GM12892 (cell line): Measurements from ENCODE around the gene SUN3.

Experiments
- DNase-seq: peaks from one replicate; pipeline ENCODE4 v3.0.0; 2011; ENCODE audit not compliant: insufficient read length
- FAIRE-seq: peaks from 2 replicates; lab custom pipeline; 2011; peaks lifted over from hg19 to GRCh38; lab: Jason Lieb, UNC
- POLR2A ChIP-seq: IDR thresholded peaks from 2 replicates; pipeline ENCODE4 v1.6.1; 2011; ENCODE audit warnings: low read depth, low read length, control low read depth
- POLR2AphosphoS5 ChIP-seq: IDR thresholded peaks from 2 replicates; pipeline ENCODE4 v1.6.1; 2011; ENCODE audit warnings: low read depth, low read length, control low read depth
- TAF1 ChIP-seq: IDR thresholded peaks from 2 replicates; pipeline ENCODE4 v1.6.1; 2011; ENCODE audit warnings: low read depth, mild to moderate bottlenecking, control low read depth, low read length, borderline replicate concordance

SUN3 gene

DNA sequence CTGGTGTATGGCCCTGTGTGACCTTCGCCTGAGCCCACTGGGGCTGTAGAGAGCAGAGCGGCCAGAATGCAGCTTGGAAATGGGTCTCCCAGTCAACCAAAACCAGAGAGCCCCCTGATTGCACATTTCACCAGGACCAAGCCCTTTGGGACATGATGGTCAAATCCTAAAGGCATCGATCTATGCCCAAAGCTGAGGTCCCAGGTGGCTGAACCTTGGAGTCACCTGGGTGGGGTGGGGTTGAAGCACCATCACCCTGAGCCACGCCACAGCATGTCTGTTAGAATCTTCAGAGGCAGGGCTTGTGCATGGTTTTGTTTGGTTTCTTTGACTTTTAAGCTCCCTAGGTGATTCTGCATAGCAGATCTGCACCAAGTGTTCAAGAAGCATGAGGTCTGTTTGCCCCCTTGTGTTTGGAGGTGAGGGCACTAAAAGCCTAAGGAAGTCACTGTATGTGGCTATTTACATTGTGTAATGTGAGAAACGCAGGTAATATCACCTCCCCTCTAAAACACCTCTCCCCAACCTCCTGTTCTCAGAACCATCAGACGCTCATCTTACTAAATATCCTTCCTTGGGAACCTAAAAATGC is 90.2 kb downstream of the SUN3 start:
- DNase-seq (no peak), FAIRE-seq (peak; percentile 44)
- no peak for TF ChIP-seq POLR2AphosphoS5
- TF ChIP-seq TAF1 = no peak
- TF ChIP-seq POLR2A = no peak

DNA sequence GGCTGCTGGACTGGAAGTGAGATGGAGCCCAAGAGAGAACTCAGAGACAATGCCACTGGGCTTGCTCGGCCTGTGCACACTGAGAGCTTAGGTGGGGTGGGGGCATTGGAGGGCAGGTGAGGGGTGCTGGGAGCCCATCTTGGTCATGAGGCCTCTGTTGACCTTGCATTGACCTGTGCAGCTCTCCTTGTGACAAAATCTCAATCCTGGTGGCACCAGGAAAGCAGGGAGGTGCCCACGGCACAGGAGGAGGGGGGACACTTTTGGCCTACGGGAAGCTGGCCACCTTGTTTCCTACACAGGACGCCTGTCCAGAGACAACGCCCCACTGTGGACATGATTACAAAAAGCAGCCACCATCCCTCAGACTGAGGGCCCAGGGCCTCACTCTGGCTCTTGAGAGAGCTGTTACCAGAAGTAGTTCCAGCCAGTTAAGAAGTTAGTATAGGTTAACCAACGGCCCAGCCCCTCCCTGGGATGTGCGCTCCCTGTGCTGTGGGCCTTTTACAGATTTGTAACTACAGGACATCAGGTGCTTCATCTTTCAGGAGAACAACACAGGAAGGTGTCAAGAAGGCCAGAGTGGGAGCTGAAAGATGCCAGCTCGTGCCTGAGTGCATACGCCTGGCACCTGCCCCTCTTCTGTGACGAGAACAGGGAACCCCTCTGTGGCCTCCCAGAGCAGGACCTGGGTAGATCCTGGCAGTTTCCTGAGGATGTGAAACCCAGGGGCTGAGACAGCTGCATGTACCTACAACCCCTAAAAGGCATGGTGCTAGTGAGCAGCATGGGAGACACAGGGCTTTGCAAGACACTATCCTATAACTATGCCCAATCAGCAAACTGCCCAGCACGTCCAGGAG is 91.0 kb downstream of the SUN3 start:
- TF ChIP-seq TAF1 = no peak
- TF ChIP-seq POLR2AphosphoS5 = no peak
- no peak for TF ChIP-seq POLR2A
- no peak for FAIRE-seq
- DNase-seq = peak; percentile 32
